Ovary (tissue), 9 donors: ENCODE measurements around the gene TNFAIP3. TPM values are rescaled to one million over a fixed set of nuclear protein-coding genes. Genes with fewer than 3 reads are reported as not detected.

Experiments used
- DNase-seq, 5 donors: peaks; one replicate each; pipeline ENCODE4 v3.0.0-alpha.2; 2019 to 2020
- H3K27ac ChIP-seq, 2 donors: fragments of 200-600 bp; one replicate each; pipeline versions ENCODE4 v1.5.1 to v1.8.0; 2019 to 2022
- H3K27me3 ChIP-seq: fragments of 200-600 bp; one replicate; pipeline ENCODE4 v1.8.0; 2022
- H3K36me3 ChIP-seq: fragments of 200-600 bp; sonication (generic); one replicate; pipeline ENCODE4 v1.5.1; 2019
- H3K4me1 ChIP-seq: one replicate; pipeline ENCODE4 v1.8.1; 2013; ENCODE audit warnings: mild to moderate bottlenecking, moderate library complexity; ENCODE audit not compliant: insufficient read depth
- H3K4me3 ChIP-seq: fragments of 200-600 bp; sonication (generic); one replicate; pipeline ENCODE4 v1.5.1; 2017
- H3K9me3 ChIP-seq, 2 donors: fragments of 200-600 bp in 1 of 2; sonication (generic) in 1 of 2; one replicate each; pipeline versions ENCODE4 v1.5.1 to v1.8.1; 2013 to 2019; ENCODE audit warnings: mild to moderate bottlenecking in 1 of 2, moderate library complexity in 1 of 2
- EP300 ChIP-seq: sonication (generic); formaldehyde crosslinking; IDR thresholded peaks from one replicate; pipeline ENCODE4 v1.6.1; 2017; ENCODE audit warnings: antibody characterized with exemption
- POLR2A ChIP-seq: fragments of 450-650 bp; IDR thresholded peaks from one replicate; pipeline ENCODE4 v1.6.1; 2017; ENCODE audit warnings: antibody characterized with exemption, mild to moderate bottlenecking, moderate library complexity
- WGBS, 3 donors: extraction: QIAGEN DNeasy Blood & Tissue Kit in 1 of 3; methylation state at CpG; one replicate each; pipeline versions ENCODE4 v1.1.5 to v1.1.7; 2013 to 2017; 5-methylcytosine and 5-hydroxymethylcytosine counted together
- intact Hi-C, 4 donors: fragments of 100-400 bp; cut with DNase I; formaldehyde crosslinking; loops; one replicate each; pipeline versions ENCODE4 v1.11.0 to v1.15.1; 2022 to 2023
- polyA plus RNA-seq, 2 donors: library from polyadenylated mRNA; stranded (reverse); fragments of 200-250 nt in 1 of 2; fragments of 350-450 nt in 1 of 2; fragmentation: Illumina TruSeq in 1 of 2; extraction: RNeasy Lipid Tissue Mini Kit (QIAGEN cat#74804) in 1 of 2; gene quantifications; one replicate each; pipeline ENCODE4 v1.2.3, GENCODE V29; 2013 to 2014
- total RNA-seq, 7 donors: library from RNA; depleted of rRNA in 2 of 7; stranded (reverse); fragments of >200 nt in 2 of 7; fragmentation: NEBNext Ultra II Directional in 3 of 7; extraction: Animal tissue kit (Norgen Biotek cat#: 25700) in 3 of 7; gene quantifications; one replicate each; pipeline versions ENCODE4 v1.1.0 to v1.2.4, GENCODE V29; 2016 to 2023
- TF ChIP-seq, protein P1 (sequence below), 3 donors: fragments of 450-650 bp in 2 of 3; fragments of 200-600 bp in 1 of 3; IDR thresholded peaks; one replicate each; pipeline versions ENCODE4 v1.5.1 to v1.8.0; 2016 to 2022; ENCODE audit warnings: antibody characterized with exemption in 3 of 3, mild to moderate bottlenecking in 1 of 3
- donor health status: DM: no; HTN: no; CAD: no; lungs with moderate emphysema.
- donor health status: DM: no; HTN: no; CAD: no.
- donor health status: Bipolar disorder and iron deficiency.
- donor health status: DM: yes; HTN: yes; CAD: no.
- donor health status: DM: no; HTN: no; CAD: no.
- donor health status: DM: yes; HTN: yes; CAD: no.

TNFAIP3 gene
- total and polyA plus RNA-seq, 9 donors = 35.4 to 206 (median 96.6) TPM

DNA sequence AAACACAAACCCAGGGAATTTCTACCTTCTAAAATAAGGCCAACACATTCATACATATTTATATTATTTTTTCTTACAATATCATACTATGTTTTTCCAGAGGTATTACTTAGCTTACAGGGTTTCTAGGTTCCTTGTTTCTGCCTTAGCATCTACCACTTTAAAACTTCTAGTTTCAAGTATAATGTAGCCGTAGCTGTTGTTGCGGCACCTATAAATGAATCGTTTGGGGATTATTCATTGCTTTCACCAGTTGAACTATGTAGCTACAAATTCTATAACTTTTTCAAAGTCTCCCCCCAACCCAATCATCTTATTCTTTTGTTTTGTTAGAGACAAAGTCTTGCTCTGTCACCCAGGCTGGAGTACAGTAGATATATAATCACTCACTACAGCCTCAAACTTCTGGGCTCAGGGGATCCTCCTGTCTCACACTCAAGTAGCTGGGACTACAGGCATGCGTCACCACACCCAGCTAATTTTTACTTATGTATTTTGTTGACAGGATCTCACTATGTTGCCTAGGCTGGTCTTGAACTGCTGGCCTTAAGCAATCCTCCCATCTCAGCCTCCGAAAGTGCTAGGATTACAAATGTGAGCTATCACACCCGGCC, 43.9 kb downstream of the TNFAIP3 start:
- Histone ChIP-seq H3K36me3 (no peaks in the 10 kb centered on the region), H3K9me3 (no peaks in the 10 kb centered on the region), H3K27ac (no peak overlapping the region), H3K4me3 (no peak overlapping the region), H3K4me1 (no peaks in the 10 kb centered on the region), H3K27me3 (no peaks in the 10 kb centered on the region)
- DNase-seq = no peak
- TF ChIP-seq EP300 (no peak), POLR2A (no peak)
- TF ChIP-seq, protein P1, sequence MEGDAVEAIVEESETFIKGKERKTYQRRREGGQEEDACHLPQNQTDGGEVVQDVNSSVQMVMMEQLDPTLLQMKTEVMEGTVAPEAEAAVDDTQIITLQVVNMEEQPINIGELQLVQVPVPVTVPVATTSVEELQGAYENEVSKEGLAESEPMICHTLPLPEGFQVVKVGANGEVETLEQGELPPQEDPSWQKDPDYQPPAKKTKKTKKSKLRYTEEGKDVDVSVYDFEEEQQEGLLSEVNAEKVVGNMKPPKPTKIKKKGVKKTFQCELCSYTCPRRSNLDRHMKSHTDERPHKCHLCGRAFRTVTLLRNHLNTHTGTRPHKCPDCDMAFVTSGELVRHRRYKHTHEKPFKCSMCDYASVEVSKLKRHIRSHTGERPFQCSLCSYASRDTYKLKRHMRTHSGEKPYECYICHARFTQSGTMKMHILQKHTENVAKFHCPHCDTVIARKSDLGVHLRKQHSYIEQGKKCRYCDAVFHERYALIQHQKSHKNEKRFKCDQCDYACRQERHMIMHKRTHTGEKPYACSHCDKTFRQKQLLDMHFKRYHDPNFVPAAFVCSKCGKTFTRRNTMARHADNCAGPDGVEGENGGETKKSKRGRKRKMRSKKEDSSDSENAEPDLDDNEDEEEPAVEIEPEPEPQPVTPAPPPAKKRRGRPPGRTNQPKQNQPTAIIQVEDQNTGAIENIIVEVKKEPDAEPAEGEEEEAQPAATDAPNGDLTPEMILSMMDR (IDR thresholded peaks at IDR 0.05) = no peak
- intact Hi-C loops = no loop called here
- 89 to 93% (median 90%) methylated on average over 6 of the region's 6 CpGs for WGBS, 3 donors

DNA sequence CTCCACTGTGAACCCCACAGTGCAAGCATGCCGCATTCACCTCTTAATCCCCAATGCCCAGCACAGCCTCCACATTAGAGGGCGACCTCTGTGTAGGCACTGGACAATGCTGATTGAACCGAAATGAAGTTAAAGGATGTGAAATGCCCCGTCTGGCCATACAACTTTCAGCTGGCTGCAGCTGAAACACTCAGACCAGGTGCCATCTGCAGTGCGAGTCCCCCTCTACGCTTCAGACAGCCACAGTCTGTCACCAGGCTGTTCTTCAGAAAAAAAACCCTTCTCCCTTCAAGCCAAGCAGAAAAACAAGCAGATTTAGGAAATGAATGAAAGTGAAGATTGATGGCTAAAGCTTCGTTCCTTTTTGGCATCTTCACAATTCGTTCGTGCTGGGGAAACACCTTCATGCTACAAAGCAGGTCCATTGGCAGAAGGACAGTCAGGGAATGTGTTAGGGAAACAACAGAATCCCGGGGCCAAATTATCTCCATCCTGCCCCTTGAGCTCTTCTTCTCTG, 44.7 kb downstream of the TNFAIP3 start:
- no peak overlapping the region for H3K4me3 ChIP-seq
- no peaks in the 10 kb centered on the region for H3K36me3 ChIP-seq
- intact Hi-C loops = no loop called here
- 77 to 80% (median 77%) methylated on average over 10 of the region's 10 CpGs for WGBS, 3 donors
- TF ChIP-seq POLR2A (no peak), EP300 (no peak)
- TF ChIP-seq, protein P1 (IDR thresholded peaks at IDR 0.05) = no peak
- no peak overlapping the region for H3K27ac ChIP-seq
- H3K9me3 ChIP-seq = no peaks in the 10 kb centered on the region
- no peak for DNase-seq
- no peaks in the 10 kb centered on the region for H3K4me1 ChIP-seq
- no peaks in the 10 kb centered on the region for H3K27me3 ChIP-seq

DNA sequence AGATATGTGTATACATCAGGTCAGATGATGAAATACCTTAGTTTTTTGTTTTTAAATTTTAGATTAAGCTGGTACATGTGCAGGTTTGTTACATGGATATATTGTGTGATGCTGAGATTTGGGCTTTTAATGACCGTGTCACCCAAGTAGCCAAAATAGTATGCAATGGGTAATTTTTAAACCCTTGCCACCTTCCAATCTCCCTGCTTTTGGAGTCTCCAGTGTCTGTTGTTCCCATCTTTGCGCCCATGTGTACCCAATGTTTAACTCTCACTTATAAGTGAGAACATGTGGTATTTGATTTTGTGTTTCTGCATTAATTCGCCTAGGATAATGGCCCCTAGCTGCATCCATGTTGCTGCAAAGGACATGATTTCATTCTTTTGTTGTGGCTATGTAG, 45.8 kb downstream of the TNFAIP3 start:
- Histone ChIP-seq H3K9me3 (no peaks in the 10 kb centered on the region), H3K36me3 (no peaks in the 10 kb centered on the region), H3K4me1 (no peaks in the 10 kb centered on the region), H3K27ac (no peak overlapping the region), H3K4me3 (no peak overlapping the region), H3K27me3 (no peaks in the 10 kb centered on the region)
- DNase-seq = no peak
- 87 to 100% (median 98%) methylated on average over 3 of the region's 3 CpGs for WGBS, 3 donors
- intact Hi-C loops = no loop called here
- no peak for TF ChIP-seq EP300
- no peak for TF ChIP-seq POLR2A
- TF ChIP-seq, protein P1 (IDR thresholded peaks at IDR 0.05) = no peak

GRCh38 chr6:137913434-137913833, 46.4 kb downstream of the TNFAIP3 start:
- Histone ChIP-seq H3K36me3 (no peaks in the 10 kb centered on the region), H3K27ac (no peak overlapping the region), H3K4me1 (no peaks in the 10 kb centered on the region), H3K4me3 (no peak overlapping the region), H3K9me3 (no peaks in the 10 kb centered on the region), H3K27me3 (no peaks in the 10 kb centered on the region)
- WGBS, 3 donors = 76 to 83% (median 78%) methylated on average over 3 of the region's 3 CpGs
- no peak for DNase-seq
- TF ChIP-seq, protein P1 (IDR thresholded peaks at IDR 0.05) = no peak
- intact Hi-C loops = no loop called here
